Measurements from ENCODE around the gene KLK6.

Gene KLK6

GRCh38 chr19:50928831-50929230 is 40.6 kb downstream of the KLK6 start:
- Mint-ChIP-seq H3K9me3 (no peaks in the 10 kb centered on the region), H3K27ac (no peak overlapping the region)

DNA sequence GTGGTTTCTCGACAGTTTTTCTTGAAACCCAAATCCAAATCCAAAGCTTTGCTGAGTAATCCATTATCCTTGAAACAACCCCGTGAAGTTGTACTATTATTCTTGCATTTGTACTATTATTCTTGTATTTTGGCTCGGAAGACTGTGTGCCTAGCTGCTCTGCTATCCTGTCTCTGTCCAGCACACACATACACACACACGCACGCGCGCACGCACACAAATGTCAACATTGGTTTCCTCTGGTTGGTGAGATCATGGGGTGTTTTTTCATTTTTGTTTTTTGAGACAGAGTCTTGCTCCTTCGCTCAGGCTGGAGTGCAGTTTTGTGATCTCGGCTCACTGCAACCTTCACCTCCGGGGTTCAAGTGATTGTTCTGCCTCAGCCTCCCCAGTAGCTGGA is 43.2 kb downstream of the KLK6 start:
- Mint-ChIP-seq H3K36me3 (ENCODE audit: low read depth) (no peaks in the 10 kb centered on the region), H3K27me3 (ENCODE audit: low read depth) (peaks cover 41% of the 10 kb centered on the region), H3K9me3 (no peaks in the 10 kb centered on the region), H3K4me3 (no peak overlapping the region), H3K27ac (no peak overlapping the region), H3K4me1 (peaks cover 12% of the 10 kb centered on the region)
- no peak for TF ChIP-seq CTCF (IDR thresholded peaks at IDR 0.05; ENCODE audit: unreplicated experiment in 3 of 3)

More at GRCh38 chr19:50928831-50929230, 40.6 kb downstream of the KLK6 start:
- no peaks in the 10 kb centered on the region for H3K4me1 Mint-ChIP-seq
- TF ChIP-seq CTCF (IDR thresholded peaks at IDR 0.05; ENCODE audit: unreplicated experiment in 3 of 3), result no peak
- H3K4me3 Mint-ChIP-seq, result no peak overlapping the region
- peaks cover 43% of the 10 kb centered on the region for H3K27me3 Mint-ChIP-seq (ENCODE audit: low read depth)
- H3K36me3 Mint-ChIP-seq (ENCODE audit: low read depth), result no peaks in the 10 kb centered on the region

GRCh38 chr19:50925734-50926133 is 43.7 kb downstream of the KLK6 start:
- Mint-ChIP-seq H3K27ac (no peak overlapping the region), H3K36me3 (ENCODE audit: low read depth) (no peaks in the 10 kb centered on the region), H3K4me3 (no peak overlapping the region), H3K9me3 (no peaks in the 10 kb centered on the region), H3K4me1 (peaks cover 12% of the 10 kb centered on the region), H3K27me3 (ENCODE audit: low read depth) (peaks cover 39% of the 10 kb centered on the region)
- no peak for TF ChIP-seq CTCF (IDR thresholded peaks at IDR 0.05; ENCODE audit: unreplicated experiment in 3 of 3)

DNA sequence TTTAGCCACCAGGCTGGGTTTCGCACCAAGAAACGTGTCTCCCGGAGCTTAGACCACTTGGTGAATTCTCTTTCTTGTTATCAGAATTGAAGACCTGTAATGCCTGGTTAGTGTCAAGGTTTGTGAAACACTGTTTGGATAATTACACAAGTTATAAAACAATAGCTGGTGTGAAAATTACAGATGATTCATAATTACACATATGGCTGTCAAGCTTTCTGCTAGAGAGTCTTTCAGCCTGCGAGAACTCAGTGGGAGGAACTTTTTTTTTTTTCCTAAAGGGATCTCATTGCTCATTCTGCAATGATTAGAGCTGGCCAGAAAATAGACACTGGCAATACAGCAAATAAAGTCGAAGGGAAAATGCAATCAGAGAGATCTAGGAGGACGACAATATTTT is 44.8 kb downstream of the KLK6 start:
- Mint-ChIP-seq H3K4me1 (peaks cover 12% of the 10 kb centered on the region), H3K27me3 (ENCODE audit: low read depth) (peaks cover 42% of the 10 kb centered on the region), H3K27ac (no peak overlapping the region), H3K4me3 (no peak overlapping the region), H3K9me3 (no peaks in the 10 kb centered on the region), H3K36me3 (ENCODE audit: low read depth) (no peaks in the 10 kb centered on the region)
- no peak for TF ChIP-seq CTCF (IDR thresholded peaks at IDR 0.05; ENCODE audit: unreplicated experiment in 3 of 3)

GRCh38 chr19:50922317-50922853 is 47.0 kb downstream of the KLK6 start:
- H3K36me3 Mint-ChIP-seq (ENCODE audit: low read depth), result no peaks in the 10 kb centered on the region
- peaks cover 56% of the 10 kb centered on the region for H3K27me3 Mint-ChIP-seq (ENCODE audit: low read depth)
- peak; percentile 90 to 95 (median 90) for TF ChIP-seq CTCF (IDR thresholded peaks at IDR 0.05; ENCODE audit: unreplicated experiment in 3 of 3)
- H3K4me1 Mint-ChIP-seq, result peaks cover 12% of the 10 kb centered on the region
- H3K27ac Mint-ChIP-seq, result peak overlapping the region in 2 of 3 experiments; percentile 17 to 38
- no peaks in the 10 kb centered on the region for H3K9me3 Mint-ChIP-seq
- no peak overlapping the region for H3K4me3 Mint-ChIP-seq

Measured in nephron (organoid).